SK-N-SH treated with all-trans-retinoic acid at 6 μM for 48 hours (cell line): ENCODE measurements around the gene STX3.

Source experiments
- CSDC2 ChIP-seq: fragments of 250-450 bp; sonication (Bioruptor Pico); IDR thresholded peaks from 2 replicates; pipeline ENCODE4 v1.5.0; 2020; ENCODE audit warnings: mild to moderate bottlenecking, moderate library complexity
- OSR1 ChIP-seq: fragments of 250-450 bp; sonication (Bioruptor Pico); IDR thresholded peaks from 2 replicates; pipeline ENCODE4 v1.8.0; 2022; ENCODE audit warnings: moderate library complexity, mild to moderate bottlenecking, inconsistent platforms
- RARB ChIP-seq: fragments of 250-450 bp; sonication (Bioruptor Pico); IDR thresholded peaks from 2 replicates; pipeline ENCODE4 v1.8.0; 2021; ENCODE audit warnings: mild to moderate bottlenecking, moderate library complexity
- TCF4 ChIP-seq: fragments of 250-450 bp; sonication (Bioruptor Pico); IDR thresholded peaks from 2 replicates; pipeline ENCODE4 v1.8.0; 2021; ENCODE audit warnings: mild to moderate bottlenecking, moderate library complexity, borderline replicate concordance
- TSHZ2 ChIP-seq: fragments of 250-450 bp; sonication (Bioruptor Pico); IDR thresholded peaks from 2 replicates; pipeline ENCODE4 v1.5.0; 2020; ENCODE audit warnings: mild to moderate bottlenecking, moderate library complexity
- ZNF70 ChIP-seq: fragments of 450-650 bp; formaldehyde crosslinking; IDR thresholded peaks from 2 replicates; pipeline ENCODE4 v1.5.0; 2020; ENCODE audit warnings: mild to moderate bottlenecking, moderate library complexity
- ZNF8 ChIP-seq: fragments of 450-650 bp; formaldehyde crosslinking; IDR thresholded peaks from 2 replicates; pipeline ENCODE4 v1.5.0; 2020; ENCODE audit warnings: mild to moderate bottlenecking, moderate library complexity
- TF ChIP-seq, protein P1 (sequence below): fragments of 250-450 bp; sonication (Bioruptor Pico); IDR thresholded peaks from 2 replicates; pipeline ENCODE4 v1.8.0; 2020; ENCODE audit warnings: mild to moderate bottlenecking, moderate library complexity, borderline replicate concordance

GRCh38 chr11:59787816-59788215, 32.6 kb downstream of the STX3 start:
- no peak for TF ChIP-seq TSHZ2 (CRISPR knock-in tag)
- TF ChIP-seq OSR1 (CRISPR knock-in tag) = no peak
- no peak for TF ChIP-seq RARB (CRISPR knock-in tag)
- TF ChIP-seq, protein P1, sequence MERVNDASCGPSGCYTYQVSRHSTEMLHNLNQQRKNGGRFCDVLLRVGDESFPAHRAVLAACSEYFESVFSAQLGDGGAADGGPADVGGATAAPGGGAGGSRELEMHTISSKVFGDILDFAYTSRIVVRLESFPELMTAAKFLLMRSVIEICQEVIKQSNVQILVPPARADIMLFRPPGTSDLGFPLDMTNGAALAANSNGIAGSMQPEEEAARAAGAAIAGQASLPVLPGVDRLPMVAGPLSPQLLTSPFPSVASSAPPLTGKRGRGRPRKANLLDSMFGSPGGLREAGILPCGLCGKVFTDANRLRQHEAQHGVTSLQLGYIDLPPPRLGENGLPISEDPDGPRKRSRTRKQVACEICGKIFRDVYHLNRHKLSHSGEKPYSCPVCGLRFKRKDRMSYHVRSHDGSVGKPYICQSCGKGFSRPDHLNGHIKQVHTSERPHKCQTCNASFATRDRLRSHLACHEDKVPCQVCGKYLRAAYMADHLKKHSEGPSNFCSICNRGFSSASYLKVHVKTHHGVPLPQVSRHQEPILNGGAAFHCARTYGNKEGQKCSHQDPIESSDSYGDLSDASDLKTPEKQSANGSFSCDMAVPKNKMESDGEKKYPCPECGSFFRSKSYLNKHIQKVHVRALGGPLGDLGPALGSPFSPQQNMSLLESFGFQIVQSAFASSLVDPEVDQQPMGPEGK (CRISPR knock-in tag) = no peak
- TF ChIP-seq ZNF70 (CRISPR knock-in tag) = no peak
- TF ChIP-seq TCF4 (CRISPR knock-in tag) = no peak
- no peak for TF ChIP-seq CSDC2 (CRISPR knock-in tag)
- no peak for TF ChIP-seq ZNF8 (CRISPR knock-in tag)
